GM21528 (cell line): ENCODE data around the gene CHAC1.

ENCODE experiments used
- ATAC-seq: cut with Tn5 transposase; IDR thresholded peaks from one replicate; pipeline ENCODE4 v1.9.1; 2021; ENCODE audit warnings: mild to moderate bottlenecking, moderate library complexity; ENCODE audit not compliant: unreplicated experiment, low FRiP score

Gene CHAC1

DNA sequence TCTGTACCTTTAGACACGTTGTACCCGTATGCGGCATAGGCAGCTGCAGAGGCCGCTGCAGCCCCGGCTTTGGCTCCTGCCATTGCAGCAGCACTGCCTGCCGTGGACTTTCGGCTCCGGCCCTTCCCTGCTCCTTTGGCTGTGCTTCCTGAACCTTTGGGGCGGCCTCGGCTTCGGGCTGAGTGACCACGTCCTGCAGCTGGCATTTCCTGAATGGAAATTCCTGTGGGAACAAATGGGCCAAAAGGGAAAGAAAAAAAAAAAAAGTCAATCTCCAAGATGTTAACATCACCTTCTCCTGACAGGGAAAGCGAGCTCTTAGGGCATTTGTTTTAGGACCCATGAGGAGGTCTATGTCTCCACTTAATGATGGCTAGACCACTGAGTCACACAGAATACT lies 29.6 kb downstream of the CHAC1 start:
- ATAC-seq = no peak

DNA sequence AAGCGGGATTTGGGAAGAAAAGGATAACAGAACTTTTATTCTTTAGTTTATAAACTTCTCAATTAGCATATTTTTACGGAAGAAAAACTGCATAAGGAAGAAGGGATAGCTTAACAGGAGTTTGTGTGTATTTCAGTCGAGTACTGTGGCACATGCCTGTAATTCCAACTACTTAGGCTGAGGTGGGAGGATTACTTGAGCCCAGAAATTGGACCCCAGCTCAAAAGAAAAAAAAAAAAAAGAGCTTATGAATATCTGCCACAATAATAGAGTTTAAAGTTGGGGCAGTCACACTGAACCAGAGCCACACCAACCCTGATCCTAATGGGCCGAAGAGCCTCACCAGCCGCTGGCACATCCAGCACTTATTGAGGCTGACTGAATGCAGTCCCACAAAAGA lies 31.1 kb downstream of the CHAC1 start:
- ATAC-seq = no peak

DNA sequence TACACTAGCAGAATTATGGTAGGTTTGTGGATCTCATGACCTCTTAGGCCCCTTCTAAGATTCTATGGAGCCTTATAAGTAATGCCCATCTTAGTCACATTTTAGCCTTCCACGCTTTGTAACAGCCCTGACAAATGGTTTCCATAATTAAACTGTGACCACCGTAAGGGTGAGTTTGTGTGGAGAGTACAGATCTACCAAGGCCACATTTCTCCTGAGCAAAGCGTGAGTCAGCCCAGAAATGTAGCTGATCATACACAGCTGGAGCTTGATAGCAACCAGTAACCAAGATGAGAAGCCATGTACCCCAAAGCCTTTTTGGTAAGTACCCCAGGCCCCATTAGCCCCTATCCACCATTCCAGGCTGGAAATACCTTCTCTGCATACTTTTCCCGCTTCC lies 31.7 kb downstream of the CHAC1 start:
- ATAC-seq = no peak

DNA sequence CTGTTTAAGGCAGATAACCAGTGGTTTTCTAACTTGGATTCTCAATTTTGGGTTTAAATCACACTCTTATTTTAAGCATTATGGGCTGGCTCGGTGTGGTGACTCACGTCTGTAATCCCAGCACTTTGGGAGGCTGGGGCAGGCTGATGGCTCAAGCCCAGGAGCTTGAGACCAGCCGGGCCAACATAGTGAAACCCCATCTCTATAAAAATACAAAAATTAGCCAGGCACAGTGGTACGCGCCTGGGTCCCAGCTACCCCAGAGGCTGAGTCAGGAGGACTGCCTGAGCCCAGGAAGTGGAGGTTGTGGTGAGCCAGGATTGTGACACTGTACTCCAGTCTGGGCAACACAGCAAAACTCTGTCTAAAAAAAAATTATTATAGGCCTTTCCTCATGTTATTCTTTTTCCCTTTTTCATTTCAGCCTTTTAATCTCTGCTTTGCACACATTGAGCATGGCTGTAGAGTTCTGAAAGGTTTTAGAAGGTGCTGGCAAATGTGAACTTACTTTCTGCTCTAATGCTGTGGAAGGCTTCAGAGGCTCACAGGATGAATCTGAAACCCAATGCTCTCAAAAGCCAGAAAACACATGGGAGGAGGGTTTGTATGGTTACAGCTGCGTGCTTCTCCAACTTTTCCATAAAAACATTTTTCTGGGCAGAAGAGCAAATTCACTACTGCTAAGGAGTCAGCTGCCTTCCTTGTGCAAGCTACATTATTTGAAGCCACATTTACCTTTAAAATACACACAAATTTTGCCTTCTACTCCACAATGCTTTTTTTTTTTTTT lies 32.5 kb downstream of the CHAC1 start:
- ATAC-seq = no peak

DNA sequence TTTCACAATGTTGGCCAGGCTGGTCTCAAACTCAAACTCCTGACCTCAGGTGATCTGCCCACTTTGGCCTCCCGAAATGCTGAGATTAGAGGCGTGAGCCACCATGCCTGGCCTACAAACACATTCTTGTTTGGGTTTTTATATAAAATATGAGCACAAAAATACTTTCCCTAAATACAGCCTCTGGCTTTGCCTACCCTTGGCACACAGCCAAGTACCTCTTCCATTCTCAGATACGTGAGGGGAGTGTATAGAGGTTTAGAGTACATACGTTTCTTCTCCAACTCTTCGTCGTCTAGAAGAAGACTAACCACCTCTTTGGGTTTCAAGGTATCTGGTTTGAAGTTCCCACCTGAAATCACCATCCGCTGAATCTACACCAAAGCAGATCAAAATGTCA lies 33.5 kb downstream of the CHAC1 start:
- ATAC-seq = no peak

DNA sequence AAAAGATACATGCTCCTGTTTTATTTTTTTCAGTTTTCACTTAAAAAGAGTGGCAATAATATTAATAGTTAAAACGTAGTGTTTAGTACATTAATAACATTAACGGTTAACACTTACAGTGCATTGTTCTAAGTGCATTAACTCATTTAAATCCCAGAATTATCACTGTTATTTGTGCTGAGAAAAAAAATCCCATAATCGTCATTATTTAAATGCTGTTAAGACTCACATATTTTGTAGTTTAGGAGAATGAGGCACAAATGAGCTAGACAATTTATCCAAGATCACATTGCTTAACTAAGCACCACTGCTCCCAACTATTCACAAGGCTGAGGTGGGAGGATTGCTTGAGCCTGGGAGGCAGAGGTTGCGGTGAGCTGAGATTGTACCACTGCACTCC lies 34.9 kb downstream of the CHAC1 start:
- ATAC-seq = no peak

DNA sequence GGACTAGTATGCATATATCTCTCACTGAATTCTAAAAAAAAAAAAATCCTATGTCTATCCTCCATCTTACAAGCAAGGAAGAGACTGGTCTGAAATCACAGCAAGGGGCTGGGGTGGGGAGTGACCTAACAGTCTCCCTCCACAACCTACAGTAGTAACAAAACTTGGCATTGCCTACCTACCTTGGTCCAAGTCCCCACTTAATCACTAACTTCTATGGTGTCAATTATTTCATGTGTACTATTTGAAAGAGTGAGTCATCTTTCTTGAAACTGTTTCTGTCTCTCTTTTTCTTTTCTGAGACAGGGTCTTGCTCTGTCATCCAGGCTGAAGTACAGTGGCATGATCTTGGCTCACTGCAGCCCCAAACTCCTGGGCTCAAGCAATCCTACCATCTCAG lies 36.8 kb downstream of the CHAC1 start:
- no peak for ATAC-seq

DNA sequence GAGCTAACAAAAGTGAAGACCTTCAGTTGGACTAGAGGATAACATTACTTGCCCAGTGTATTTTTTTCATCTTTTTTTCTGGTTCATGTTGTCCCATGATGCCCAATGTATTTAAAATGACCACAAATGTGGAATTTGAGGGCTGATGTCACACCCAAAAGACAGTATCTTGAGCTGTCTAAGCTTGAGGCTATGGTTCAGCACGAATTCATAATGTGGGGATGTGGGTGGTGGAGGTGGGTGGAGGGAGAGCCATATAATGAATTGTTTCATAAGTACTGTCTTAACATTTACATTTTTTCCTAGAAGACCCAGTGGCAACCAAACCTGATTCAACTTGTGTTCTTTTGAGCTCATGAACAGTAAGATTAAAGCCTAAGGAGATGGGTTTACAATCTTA lies 37.5 kb downstream of the CHAC1 start:
- ATAC-seq = no peak

DNA sequence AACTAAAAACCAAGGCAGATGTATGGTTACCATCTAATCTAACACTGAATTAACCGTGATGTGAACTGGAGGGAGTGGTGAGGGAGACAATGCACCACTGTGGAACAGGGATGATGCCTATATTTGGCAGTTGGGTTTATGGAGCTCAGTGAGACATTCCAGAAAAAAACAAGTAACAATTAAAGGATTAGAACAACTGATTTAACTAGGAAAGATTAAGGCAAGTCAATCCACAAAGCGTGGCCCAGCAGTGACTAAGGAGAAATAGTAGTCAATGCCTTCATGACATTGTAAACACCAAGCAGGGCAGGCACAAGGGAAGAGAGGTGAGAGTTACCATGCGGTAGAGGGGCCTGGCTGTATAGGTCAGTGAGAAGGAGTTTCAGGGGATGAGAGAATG lies 38.1 kb downstream of the CHAC1 start:
- no peak for ATAC-seq

DNA sequence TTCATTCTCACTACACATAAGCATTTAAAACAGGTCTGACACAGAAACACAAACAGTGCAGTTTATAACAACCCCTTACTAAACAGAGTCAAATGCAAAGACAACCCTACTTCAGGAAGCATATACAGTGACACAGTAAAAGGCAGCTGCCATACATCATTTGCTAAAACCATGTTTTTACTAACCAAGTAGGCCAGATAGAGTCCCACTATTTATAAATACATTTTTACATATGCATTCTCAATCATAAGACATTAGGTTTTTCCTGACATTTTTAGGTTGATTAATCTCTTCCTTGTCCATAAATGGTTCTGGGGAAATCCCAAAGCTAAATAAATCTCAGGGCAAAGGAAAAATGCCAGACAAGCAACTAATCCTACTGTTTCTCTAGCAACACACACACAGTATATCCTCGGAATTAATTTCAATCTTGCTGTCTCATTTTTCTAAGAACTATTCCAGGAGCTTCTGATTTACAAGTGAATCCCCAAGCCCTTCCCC lies 39.0 kb downstream of the CHAC1 start:
- no peak for ATAC-seq

DNA sequence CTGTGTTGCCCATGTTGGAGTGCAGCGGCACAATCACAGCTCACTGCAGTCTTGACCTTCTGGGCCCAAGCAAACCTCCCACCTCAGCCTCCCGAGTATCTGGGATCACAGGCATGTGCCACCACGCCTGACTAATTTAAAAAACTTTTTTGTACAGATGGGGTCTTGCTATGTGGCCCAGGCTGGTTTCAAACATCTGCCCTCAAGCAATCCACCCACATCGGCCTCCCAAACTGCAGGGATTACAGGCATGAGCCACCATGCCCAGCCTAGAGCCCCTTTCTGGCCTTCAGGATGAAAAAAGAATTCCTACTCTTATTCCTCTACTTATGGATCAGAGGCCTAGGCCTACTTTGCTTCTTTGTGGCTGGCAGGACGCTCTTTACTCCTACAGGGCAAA lies 39.6 kb downstream of the CHAC1 start:
- ATAC-seq = no peak

DNA sequence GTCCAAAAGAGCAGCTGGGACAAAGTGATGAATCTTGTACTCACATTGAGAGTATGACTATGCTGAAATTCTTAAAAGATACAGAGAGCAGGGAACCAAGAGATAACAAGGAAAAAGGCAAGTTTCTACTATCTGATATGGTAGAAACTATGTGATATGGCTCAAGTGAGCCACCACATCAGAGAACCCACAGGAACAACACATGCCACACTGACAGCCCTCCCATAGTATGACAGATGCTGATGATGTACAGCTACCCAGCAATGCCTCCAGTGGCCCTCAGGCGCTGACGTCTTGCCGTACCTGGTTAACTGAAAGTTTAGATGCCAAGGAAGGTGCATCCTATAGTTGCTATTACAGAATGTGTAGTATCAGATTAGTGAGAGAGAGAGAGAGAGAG lies 42.4 kb downstream of the CHAC1 start:
- no peak for ATAC-seq

DNA sequence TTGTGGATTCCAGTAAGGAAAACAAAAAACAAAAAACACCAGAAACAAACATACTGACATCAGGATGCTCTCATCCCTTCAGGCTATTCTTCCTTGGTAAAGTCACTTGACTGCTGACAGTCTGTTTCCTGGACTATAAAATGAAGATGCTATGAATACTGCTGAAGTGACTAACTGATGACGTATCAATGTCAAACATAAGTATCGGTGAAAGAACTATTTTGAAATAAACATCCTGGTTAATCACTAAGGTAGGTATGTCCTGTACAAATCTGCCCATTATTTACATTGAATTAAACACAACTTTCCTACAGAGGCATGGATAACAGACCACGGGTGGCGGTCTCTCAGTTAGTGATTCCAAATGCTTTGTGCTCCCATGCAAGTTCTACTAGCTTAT lies 45.9 kb downstream of the CHAC1 start:
- ATAC-seq = no peak

DNA sequence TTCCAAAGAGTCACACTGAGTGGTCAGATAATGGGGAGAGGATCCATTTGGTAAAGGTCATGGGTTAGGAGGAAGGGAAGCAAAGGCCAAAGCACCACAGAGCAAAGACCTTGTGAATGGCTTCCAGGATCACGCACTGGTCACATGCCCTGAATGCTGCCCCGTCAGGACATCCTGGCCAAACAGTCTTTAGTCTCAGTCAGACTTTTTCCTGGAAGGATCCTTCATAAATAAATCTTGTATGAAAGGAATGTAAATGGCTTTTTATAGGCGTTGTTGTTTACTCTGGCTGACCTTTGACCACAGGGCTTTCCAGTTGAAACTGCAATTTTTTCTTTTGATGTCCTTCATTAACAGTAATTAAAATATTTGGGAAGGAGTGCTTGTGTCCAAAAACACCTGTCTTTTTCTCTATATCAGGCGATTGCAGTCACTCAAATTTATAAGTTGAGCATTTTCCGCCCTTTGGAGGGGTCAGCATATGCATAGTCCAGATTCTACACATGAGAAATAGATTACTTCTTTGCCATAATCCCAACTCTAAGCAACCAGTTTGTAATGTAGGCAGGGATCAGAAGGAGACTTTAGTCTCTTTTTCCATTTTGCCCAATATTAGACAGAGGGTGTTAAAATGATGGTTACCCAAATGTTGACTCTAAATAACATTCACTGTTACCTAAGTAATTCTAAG lies 48.4 kb downstream of the CHAC1 start:
- ATAC-seq = no peak

DNA sequence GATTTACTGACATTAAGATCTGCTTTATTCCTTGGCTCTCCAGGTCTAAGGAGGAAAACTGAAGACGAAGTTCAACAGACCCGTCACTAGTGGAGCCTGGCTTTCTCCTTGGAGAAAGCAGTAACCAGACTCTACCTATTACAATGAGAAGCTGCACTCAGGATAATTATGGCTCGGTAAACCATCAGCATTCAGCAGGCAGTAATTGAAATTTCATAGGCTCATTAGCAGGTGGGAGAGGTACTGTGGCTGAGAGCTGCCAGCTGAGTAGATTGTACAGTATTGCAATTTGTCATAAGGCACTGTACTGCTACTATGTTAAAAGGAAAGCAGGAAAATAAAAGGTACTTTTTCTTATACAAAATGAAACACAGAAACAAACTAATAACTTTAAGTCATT lies 51.2 kb downstream of the CHAC1 start:
- ATAC-seq = no peak
